CD4-positive, alpha-beta T cell (primary cell): ENCODE data around the gene PLEKHH2. TPM values are rescaled to one million over a fixed set of nuclear protein-coding genes. Genes with fewer than 3 reads are reported as not detected.

Experiments
- ATAC-seq: fragments of 200-7000 bp; cut with Tn5 transposase; one replicate; pipeline ENCODE4 v1.10.0; 2022; ENCODE audit warnings: mild to moderate bottlenecking; ENCODE audit not compliant: poor library complexity
- CTCF ChIA-PET: fragments of 350-600 bp; sonication (Branson Sonifier 250); formaldehyde crosslinking; loops from one replicate; lab custom pipeline; 2021; ENCODE audit warnings: antibody characterized with exemption, inconsistent platforms; lab: Charles Lee
- POLR2A ChIA-PET: fragments of 350-600 bp; sonication (Branson Sonifier 250); formaldehyde crosslinking; loops from one replicate; lab custom pipeline; 2021; ENCODE audit warnings: antibody characterized with exemption, inconsistent platforms; lab: Charles Lee
- DNase-seq, 14 experiments: peaks; one replicate each; pipeline ENCODE4 v3.0.0-alpha.2; 2013 to 2020; ENCODE audit warnings: mixed read lengths in 2 of 14
- H3K27ac ChIP-seq, 2 donors: one replicate each; pipeline versions ENCODE4 v1.5.1 to v1.7.0; 2013; ENCODE audit warnings: low read length in 2 of 2, low read depth in 1 of 2, mild to moderate bottlenecking in 1 of 2
- H3K27me3 ChIP-seq, 2 experiments: 1 replicate in 1 of 2; 2 replicates in 1 of 2; pipeline versions ENCODE4 v1.6.1 to v1.7.0; 2013; ENCODE audit warnings: low read length in 2 of 2, control low read depth in 1 of 2, mild to moderate bottlenecking in 1 of 2, moderate library complexity in 1 of 2; ENCODE audit not compliant: insufficient read depth in 2 of 2, control insufficient read depth in 1 of 2
- H3K36me3 ChIP-seq: one replicate; pipeline ENCODE4 v1.6.1; 2013; ENCODE audit warnings: low read length, control low read depth; ENCODE audit not compliant: insufficient read depth
- H3K4me1 ChIP-seq: one replicate; pipeline ENCODE4 v1.6.1; 2013; ENCODE audit warnings: low read length, control low read depth; ENCODE audit not compliant: insufficient read depth
- H3K4me3 ChIP-seq: one replicate; pipeline ENCODE4 v1.5.1; 2013; ENCODE audit warnings: mild to moderate bottlenecking, low read length, moderate library complexity
- H3K9me3 ChIP-seq, 2 experiments: 1 replicate in 1 of 2; 2 replicates in 1 of 2; pipeline versions ENCODE4 v1.6.1 to v1.7.0; 2013; ENCODE audit warnings: low read length in 2 of 2, mild to moderate bottlenecking in 2 of 2, control low read depth in 1 of 2, moderate library complexity in 1 of 2; ENCODE audit not compliant: control insufficient read depth in 1 of 2, insufficient read depth in 1 of 2
- H3K27ac Mint-ChIP-seq: one replicate; pipeline ENCODE4 v1.8.0; 2020; ENCODE audit warnings: mixed read lengths
- H3K27me3 Mint-ChIP-seq: one replicate; pipeline ENCODE4 v1.8.0; 2021; ENCODE audit warnings: mixed read lengths
- H3K36me3 Mint-ChIP-seq: one replicate; pipeline ENCODE4 v1.8.0; 2021; ENCODE audit warnings: low read depth, mixed read lengths
- H3K4me1 Mint-ChIP-seq: one replicate; pipeline ENCODE4 v1.8.0; 2021; ENCODE audit warnings: low read depth, mixed read lengths
- H3K4me3 Mint-ChIP-seq: one replicate; pipeline ENCODE4 v1.8.0; 2020; ENCODE audit warnings: mild to moderate bottlenecking, mixed read lengths
- H3K9me3 Mint-ChIP-seq: one replicate; pipeline ENCODE4 v1.8.0; 2020; ENCODE audit warnings: mixed read lengths
- intact Hi-C, 2 experiments: fragments of 100-400 bp; cut with DNase I in 1 of 2; cut with micrococcal nuclease in 1 of 2; formaldehyde crosslinking; loops; one replicate each; pipeline versions ENCODE4 v1.15.1 to v1.9.0; 2023 to 2025; cut with DNase I, micrococcal nuclease
- total RNA-seq, 174 experiments: library from RNA in 2 of 174; stranded (reverse) in 2 of 174; gene quantifications; one replicate each; pipeline ENCODE4 v1.2.3 and lab custom pipeline; 2021 to 2026
- TF ChIP-seq, protein P1 (sequence below): fragments of 200-600 bp; IDR thresholded peaks from one replicate; pipeline ENCODE4 v1.8.0; 2022; ENCODE audit warnings: antibody characterized with exemption, mild to moderate bottlenecking

The PLEKHH2 gene
- total RNA-seq, 2 experiments from 2014 or later: 1.6 to 2.7 TPM

DNA sequence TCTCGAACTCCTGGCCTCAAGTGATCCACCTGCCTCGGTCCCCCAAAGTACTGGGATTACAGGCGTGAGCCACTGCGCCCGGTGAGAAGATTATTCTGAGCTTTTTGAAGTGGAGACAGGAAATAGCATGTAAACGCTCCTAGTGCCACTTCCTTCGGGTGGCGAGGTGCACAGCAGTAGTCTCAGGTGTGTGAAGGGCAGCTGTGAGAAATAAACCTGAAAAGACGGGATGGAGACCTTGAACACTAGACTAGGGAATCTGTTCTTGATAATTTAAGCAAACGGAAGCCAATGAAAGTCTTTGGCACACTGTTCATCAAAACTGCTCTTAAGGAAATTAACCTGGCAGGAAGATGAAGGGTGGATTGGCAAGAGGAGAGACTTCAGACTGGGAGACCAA, 439 bp upstream of the PLEKHH2 start:
- peak; percentile 58 for ATAC-seq
- H3K9me3 Mint-ChIP-seq: peaks cover 2% of the 10 kb centered on the region
- H3K27me3 Mint-ChIP-seq: peaks cover 48% of the 10 kb centered on the region
- peaks cover 3% of the 10 kb centered on the region for H3K36me3 Mint-ChIP-seq
- H3K4me1 ChIP-seq: peaks cover 21% of the 10 kb centered on the region
- no peaks in the 10 kb centered on the region for H3K36me3 ChIP-seq
- intact Hi-C loops: no loop called here
- peaks cover 0 to 7% of the 10 kb centered on the region in 2 experiments for H3K9me3 ChIP-seq
- peak in 9 of 14 experiments; percentile 5 to 57 (median 19) for DNase-seq
- peaks cover 19 to 23% of the 10 kb centered on the region in 2 experiments for H3K27me3 ChIP-seq
- H3K4me1 Mint-ChIP-seq: peaks cover 11% of the 10 kb centered on the region
- ChIA-PET CTCF (interaction anchor here (0.6 to 1.3 kb wide), 3 partner anchors 11 to 264 kb away, joined by 3 read pairs; no protein-coding TSS in a partner anchor), POLR2A (interaction anchor here (0.8 to 2.1 kb wide), 5 partner anchors 16 to 826 kb away, joined by 3 to 9 read pairs (median 4); partner anchors contain the start of genes DYNC2LI1 and THADA)
- H3K27ac Mint-ChIP-seq: peak overlapping the region; percentile 6
- H3K4me3 Mint-ChIP-seq: peak overlapping the region; percentile 92
- H3K4me3 ChIP-seq: peak overlapping the region; percentile 65
- TF ChIP-seq, protein P1, sequence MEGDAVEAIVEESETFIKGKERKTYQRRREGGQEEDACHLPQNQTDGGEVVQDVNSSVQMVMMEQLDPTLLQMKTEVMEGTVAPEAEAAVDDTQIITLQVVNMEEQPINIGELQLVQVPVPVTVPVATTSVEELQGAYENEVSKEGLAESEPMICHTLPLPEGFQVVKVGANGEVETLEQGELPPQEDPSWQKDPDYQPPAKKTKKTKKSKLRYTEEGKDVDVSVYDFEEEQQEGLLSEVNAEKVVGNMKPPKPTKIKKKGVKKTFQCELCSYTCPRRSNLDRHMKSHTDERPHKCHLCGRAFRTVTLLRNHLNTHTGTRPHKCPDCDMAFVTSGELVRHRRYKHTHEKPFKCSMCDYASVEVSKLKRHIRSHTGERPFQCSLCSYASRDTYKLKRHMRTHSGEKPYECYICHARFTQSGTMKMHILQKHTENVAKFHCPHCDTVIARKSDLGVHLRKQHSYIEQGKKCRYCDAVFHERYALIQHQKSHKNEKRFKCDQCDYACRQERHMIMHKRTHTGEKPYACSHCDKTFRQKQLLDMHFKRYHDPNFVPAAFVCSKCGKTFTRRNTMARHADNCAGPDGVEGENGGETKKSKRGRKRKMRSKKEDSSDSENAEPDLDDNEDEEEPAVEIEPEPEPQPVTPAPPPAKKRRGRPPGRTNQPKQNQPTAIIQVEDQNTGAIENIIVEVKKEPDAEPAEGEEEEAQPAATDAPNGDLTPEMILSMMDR: no peak
- H3K27ac ChIP-seq: no peak overlapping the region

DNA sequence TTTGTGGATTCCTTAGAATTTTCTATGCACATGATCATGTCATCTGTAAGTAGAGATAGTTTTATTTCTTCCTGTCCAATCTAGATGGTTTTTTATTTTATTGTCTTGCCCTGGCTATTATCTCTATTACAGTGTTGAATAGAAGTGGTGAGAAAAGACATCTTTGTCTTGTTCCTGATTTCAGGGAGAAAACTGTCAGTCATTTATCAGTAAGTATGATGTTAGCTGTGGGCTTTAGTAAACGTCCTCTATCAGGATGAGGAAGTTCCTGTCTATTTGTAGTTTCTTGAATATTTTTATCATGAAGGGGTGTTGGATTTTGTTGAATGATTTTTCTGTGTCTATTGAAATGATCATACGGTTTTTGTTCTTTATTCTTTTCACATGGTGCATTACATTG, 5.3 kb downstream of the PLEKHH2 start:
- Histone ChIP-seq H3K27me3 (no peaks in the 10 kb centered on the region), H3K9me3 (peaks cover 0 to 7% of the 10 kb centered on the region in 2 experiments), H3K27ac (no peak overlapping the region), H3K36me3 (no peaks in the 10 kb centered on the region), H3K4me1 (peaks cover 8% of the 10 kb centered on the region), H3K4me3 (no peak overlapping the region)
- Mint-ChIP-seq H3K27ac (no peak overlapping the region), H3K4me3 (no peak overlapping the region), H3K9me3 (peaks cover 2% of the 10 kb centered on the region), H3K27me3 (peaks cover 10% of the 10 kb centered on the region), H3K36me3 (no peaks in the 10 kb centered on the region), H3K4me1 (no peaks in the 10 kb centered on the region)
- CTCF ChIA-PET: no interaction called here
- POLR2A ChIA-PET: no interaction called here
- no peak for ATAC-seq
- intact Hi-C loops: no loop called here
- no peak for DNase-seq
- TF ChIP-seq, protein P1: no peak

DNA sequence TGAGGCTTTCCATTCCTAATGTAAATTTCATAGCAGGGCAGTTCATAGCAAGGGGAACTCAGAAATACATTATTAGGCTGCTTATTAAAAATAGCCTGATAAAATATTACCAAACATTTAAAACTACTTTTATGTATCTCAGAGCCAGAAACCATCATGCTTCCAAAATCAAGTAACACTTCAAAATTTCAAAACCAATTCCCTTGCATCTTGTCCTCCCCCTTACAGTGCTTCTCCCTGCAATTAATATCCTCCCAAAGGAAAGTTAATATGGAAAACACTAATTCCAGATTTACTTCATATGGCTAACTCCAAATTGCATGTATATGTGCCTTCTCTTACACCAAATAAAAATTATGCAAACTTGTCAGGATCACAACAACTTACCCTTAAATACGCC, 6.6 kb downstream of the PLEKHH2 start:
- peaks cover 7% of the 10 kb centered on the region for H3K27me3 Mint-ChIP-seq
- peaks cover 0 to 7% of the 10 kb centered on the region in 2 experiments for H3K9me3 ChIP-seq
- ChIA-PET POLR2A (no interaction called here), CTCF (no interaction called here)
- H3K27me3 ChIP-seq: no peaks in the 10 kb centered on the region
- ATAC-seq (no peak), DNase-seq (no peak)
- H3K27ac ChIP-seq: no peak overlapping the region
- H3K4me3 Mint-ChIP-seq: no peak overlapping the region
- no peak overlapping the region for H3K27ac Mint-ChIP-seq
- no peaks in the 10 kb centered on the region for H3K36me3 Mint-ChIP-seq
- H3K4me1 ChIP-seq: no peaks in the 10 kb centered on the region
- H3K4me1 Mint-ChIP-seq: no peaks in the 10 kb centered on the region
- intact Hi-C loops: no loop called here
- H3K4me3 ChIP-seq: no peak overlapping the region
- no peaks in the 10 kb centered on the region for H3K36me3 ChIP-seq
- TF ChIP-seq, protein P1: no peak
- H3K9me3 Mint-ChIP-seq: peaks cover 2% of the 10 kb centered on the region
